ENCODE data around the gene RAP1GAP. TPM values are rescaled to one million over a fixed set of nuclear protein-coding genes. Genes with fewer than 3 reads are reported as not detected.

The RAP1GAP gene
- total RNA-seq, 2 experiments from 2014 or later: not detected

DNA sequence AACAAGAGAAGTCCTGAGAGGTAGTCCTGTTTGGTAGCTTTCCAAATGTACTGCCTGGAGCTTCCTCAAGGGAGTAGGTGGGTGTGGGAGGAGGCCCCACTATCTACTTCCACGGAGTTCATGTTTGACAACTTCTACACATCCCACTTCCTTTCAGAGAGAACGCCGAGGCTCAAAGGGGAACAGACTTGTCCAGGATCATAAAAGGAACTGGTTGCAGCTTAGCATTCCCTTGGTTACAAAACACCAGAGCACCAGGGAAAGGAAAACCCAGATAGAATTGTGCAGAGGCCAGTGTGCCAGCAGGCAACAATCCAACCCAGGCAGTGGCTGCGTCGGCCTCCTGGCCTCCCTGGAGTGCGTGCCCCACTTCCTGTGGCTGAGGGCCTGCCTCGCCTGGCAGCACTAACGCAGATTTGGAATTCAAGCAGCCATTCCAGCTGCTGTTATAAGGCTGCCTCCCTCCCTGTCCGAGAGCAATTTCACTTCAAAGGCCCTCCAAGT lies 4.2 kb upstream of the RAP1GAP start:
- no peaks in the 10 kb centered on the region for H3K36me3 ChIP-seq (ENCODE audit: insufficient read depth, low read length)
- H3K4me3 ChIP-seq (ENCODE audit: low read depth, low read length, poor library complexity, severe bottlenecking): no peak overlapping the region
- BruUV-seq (replicated peaks): no TSS peak
- ChIA-PET CTCF (ENCODE audit: unreplicated experiment) (no interaction called here), POLR2A (no interaction called here)
- no peaks in the 10 kb centered on the region for H4K20me1 ChIP-seq (ENCODE audit: insufficient read depth, low read length)
- no peaks in the 10 kb centered on the region for H3K4me1 ChIP-seq (ENCODE audit: insufficient read depth, low read length, poor library complexity, severe bottlenecking)
- intact Hi-C loops (cut with micrococcal nuclease; ENCODE audit: unreplicated experiment): no loop called here
- TF ChIP-seq, protein P1, sequence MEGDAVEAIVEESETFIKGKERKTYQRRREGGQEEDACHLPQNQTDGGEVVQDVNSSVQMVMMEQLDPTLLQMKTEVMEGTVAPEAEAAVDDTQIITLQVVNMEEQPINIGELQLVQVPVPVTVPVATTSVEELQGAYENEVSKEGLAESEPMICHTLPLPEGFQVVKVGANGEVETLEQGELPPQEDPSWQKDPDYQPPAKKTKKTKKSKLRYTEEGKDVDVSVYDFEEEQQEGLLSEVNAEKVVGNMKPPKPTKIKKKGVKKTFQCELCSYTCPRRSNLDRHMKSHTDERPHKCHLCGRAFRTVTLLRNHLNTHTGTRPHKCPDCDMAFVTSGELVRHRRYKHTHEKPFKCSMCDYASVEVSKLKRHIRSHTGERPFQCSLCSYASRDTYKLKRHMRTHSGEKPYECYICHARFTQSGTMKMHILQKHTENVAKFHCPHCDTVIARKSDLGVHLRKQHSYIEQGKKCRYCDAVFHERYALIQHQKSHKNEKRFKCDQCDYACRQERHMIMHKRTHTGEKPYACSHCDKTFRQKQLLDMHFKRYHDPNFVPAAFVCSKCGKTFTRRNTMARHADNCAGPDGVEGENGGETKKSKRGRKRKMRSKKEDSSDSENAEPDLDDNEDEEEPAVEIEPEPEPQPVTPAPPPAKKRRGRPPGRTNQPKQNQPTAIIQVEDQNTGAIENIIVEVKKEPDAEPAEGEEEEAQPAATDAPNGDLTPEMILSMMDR (conservative IDR thresholded peaks at IDR 0.05; ENCODE audit: low read length): no peak
- no peak for TF ChIP-seq EZH2phosphoT487 (IDR thresholded peaks at IDR 0.05; ENCODE audit: borderline replicate concordance, low read depth, low read length)
- H3K9me2 ChIP-seq (ENCODE audit: insufficient read depth, low read length): no peaks in the 10 kb centered on the region
- H3K4me2 ChIP-seq (ENCODE audit: low read length): no peak overlapping the region
- no peak overlapping the region for H3K27ac ChIP-seq (ENCODE audit: low read depth, low read length, poor library complexity, severe bottlenecking)
- no peak for DNase-seq (ENCODE audit: low spot score)
- H3K9me3 ChIP-seq (ENCODE audit: low read length): no peaks in the 10 kb centered on the region
- H2AFZ ChIP-seq (ENCODE audit: low read length): no peak overlapping the region
- no peaks in the 10 kb centered on the region for H3K79me2 ChIP-seq (ENCODE audit: insufficient read depth, low read depth, low read length)

DNA sequence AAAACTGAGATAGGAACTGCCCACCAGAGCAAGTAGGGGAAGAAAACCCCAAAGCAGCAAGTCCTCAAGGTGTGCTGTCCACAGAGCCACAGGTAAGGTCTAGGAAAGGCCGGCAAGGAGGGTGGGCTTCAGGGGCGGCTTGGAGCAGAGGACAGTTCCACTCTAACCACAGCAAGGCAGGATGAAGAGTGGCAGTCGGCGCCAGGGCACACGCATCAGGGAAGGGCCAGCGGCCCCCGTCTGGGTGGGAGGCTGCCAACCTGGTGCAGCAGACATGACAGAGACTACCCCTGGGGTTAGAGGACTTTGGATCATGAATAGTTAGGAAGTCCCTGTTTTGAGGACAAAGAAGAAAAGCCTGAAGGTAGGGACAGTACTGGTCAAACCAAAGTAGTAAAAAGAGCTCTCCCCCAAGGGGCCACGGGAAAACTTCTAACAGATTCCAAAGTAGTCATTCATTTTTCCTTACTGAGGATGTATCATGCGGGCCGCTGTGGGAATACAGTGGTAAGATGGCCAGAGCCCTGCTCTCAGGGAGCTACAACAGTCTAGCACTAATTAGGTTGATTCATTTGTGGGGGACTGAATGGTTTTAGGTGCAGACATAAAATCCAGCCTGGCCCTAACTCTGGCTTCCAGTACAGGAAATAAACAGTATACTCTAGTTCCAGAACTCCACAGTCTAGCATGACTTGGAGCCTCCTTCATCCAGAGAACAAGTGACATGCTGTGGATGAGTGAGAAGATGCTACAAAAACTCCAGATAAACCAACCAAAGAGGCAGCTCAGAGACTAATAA lies 3.5 kb upstream of the RAP1GAP start:
- no peak overlapping the region for H2AFZ ChIP-seq (ENCODE audit: low read length)
- H3K4me3 ChIP-seq (ENCODE audit: low read depth, low read length, poor library complexity, severe bottlenecking): no peak overlapping the region
- DNase-seq (ENCODE audit: low spot score): no peak
- no peak overlapping the region for H3K4me2 ChIP-seq (ENCODE audit: low read length)
- no peaks in the 10 kb centered on the region for H3K79me2 ChIP-seq (ENCODE audit: insufficient read depth, low read depth, low read length)
- H3K36me3 ChIP-seq (ENCODE audit: insufficient read depth, low read length): no peaks in the 10 kb centered on the region
- H3K9me3 ChIP-seq (ENCODE audit: low read length): no peaks in the 10 kb centered on the region
- BruUV-seq (replicated peaks): no TSS peak
- intact Hi-C loops (cut with micrococcal nuclease; ENCODE audit: unreplicated experiment): no loop called here
- H3K27ac ChIP-seq (ENCODE audit: low read depth, low read length, poor library complexity, severe bottlenecking): no peak overlapping the region
- no peak for TF ChIP-seq EZH2phosphoT487 (IDR thresholded peaks at IDR 0.05; ENCODE audit: borderline replicate concordance, low read depth, low read length)
- TF ChIP-seq, protein P1 (conservative IDR thresholded peaks at IDR 0.05; ENCODE audit: low read length): no peak
- POLR2A ChIA-PET: no interaction called here
- no peaks in the 10 kb centered on the region for H4K20me1 ChIP-seq (ENCODE audit: insufficient read depth, low read length)
- no peaks in the 10 kb centered on the region for H3K4me1 ChIP-seq (ENCODE audit: insufficient read depth, low read length, poor library complexity, severe bottlenecking)
- no peaks in the 10 kb centered on the region for H3K9me2 ChIP-seq (ENCODE audit: insufficient read depth, low read length)
- CTCF ChIA-PET (ENCODE audit: unreplicated experiment): no interaction called here

DNA sequence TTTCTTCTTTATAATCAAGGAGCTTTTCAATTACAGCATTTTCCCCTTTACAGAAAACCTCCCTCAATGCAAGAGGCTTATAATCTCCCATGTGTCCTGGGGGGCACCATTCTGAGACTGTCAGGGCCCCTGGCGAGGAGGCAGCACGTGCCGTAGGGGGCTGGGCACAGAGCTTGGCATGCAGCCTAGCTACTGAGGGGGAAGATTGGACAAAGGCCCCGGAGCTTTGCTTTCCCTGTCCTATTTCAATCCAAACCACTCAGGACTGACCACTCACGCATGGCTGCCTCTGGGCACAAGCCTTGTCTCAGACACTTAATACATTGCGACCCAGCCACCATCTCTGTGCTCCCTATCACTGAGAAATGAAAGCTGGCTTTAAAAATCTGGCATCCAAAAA lies 2.8 kb upstream of the RAP1GAP start:
- Histone ChIP-seq H3K36me3 (ENCODE audit: insufficient read depth, low read length) (no peaks in the 10 kb centered on the region), H3K4me1 (ENCODE audit: insufficient read depth, low read length, poor library complexity, severe bottlenecking) (no peaks in the 10 kb centered on the region), H3K9me3 (ENCODE audit: low read length) (no peaks in the 10 kb centered on the region), H2AFZ (ENCODE audit: low read length) (no peak overlapping the region), H4K20me1 (ENCODE audit: insufficient read depth, low read length) (no peaks in the 10 kb centered on the region), H3K79me2 (ENCODE audit: insufficient read depth, low read depth, low read length) (no peaks in the 10 kb centered on the region), H3K9me2 (ENCODE audit: insufficient read depth, low read length) (no peaks in the 10 kb centered on the region), H3K27ac (ENCODE audit: low read depth, low read length, poor library complexity, severe bottlenecking) (no peak overlapping the region), H3K4me3 (ENCODE audit: low read depth, low read length, poor library complexity, severe bottlenecking) (no peak overlapping the region), H3K4me2 (ENCODE audit: low read length) (no peak overlapping the region)
- TF ChIP-seq EZH2phosphoT487 (IDR thresholded peaks at IDR 0.05; ENCODE audit: borderline replicate concordance, low read depth, low read length): no peak
- TF ChIP-seq, protein P1 (conservative IDR thresholded peaks at IDR 0.05; ENCODE audit: low read length): no peak
- ChIA-PET CTCF (ENCODE audit: unreplicated experiment) (no interaction called here), POLR2A (no interaction called here)
- BruUV-seq (replicated peaks): no TSS peak
- DNase-seq (ENCODE audit: low spot score): no peak
- intact Hi-C loops (cut with micrococcal nuclease; ENCODE audit: unreplicated experiment): no loop called here
